Loucy (cell line): Measurements from ENCODE around the gene KLC1.

Source experiments
- H2AFZ ChIP-seq: fragments of 200-600 bp; sonication (generic); 2 replicates; pipeline ENCODE4 v1.6.0; 2016; ENCODE audit warnings: antibody characterized with exemption, mild to moderate bottlenecking, low read length, moderate library complexity
- H3F3A ChIP-seq: fragments of 200-600 bp; 2 replicates; pipeline ENCODE4 v1.6.0; 2016; ENCODE audit warnings: antibody characterized with exemption, low read depth, mild to moderate bottlenecking
- H3K27me3 ChIP-seq: fragments of 200-600 bp; sonication (generic); 2 replicates; pipeline ENCODE4 v1.6.1; 2014; ENCODE audit warnings: low read length, mild to moderate bottlenecking; ENCODE audit not compliant: insufficient read depth, poor library complexity, severe bottlenecking
- H3K36me3 ChIP-seq: fragments of 200-600 bp; sonication (generic); 2 replicates; pipeline ENCODE4 v1.6.1; 2016; ENCODE audit warnings: low read length; ENCODE audit not compliant: insufficient read depth
- H3K4me1 ChIP-seq: fragments of 200-600 bp; sonication (generic); 2 replicates; pipeline ENCODE4 v1.5.1; 2014; ENCODE audit warnings: low read length, mild to moderate bottlenecking; ENCODE audit not compliant: insufficient read depth, poor library complexity, severe bottlenecking
- H3K4me2 ChIP-seq: fragments of 200-600 bp; sonication (generic); 2 replicates; pipeline ENCODE4 v1.6.0; 2014; ENCODE audit warnings: antibody characterized with exemption, low read length, low read depth, mild to moderate bottlenecking; ENCODE audit not compliant: poor library complexity, severe bottlenecking
- H3K4me3 ChIP-seq: fragments of 200-600 bp; sonication (generic); 2 replicates; pipeline ENCODE4 v1.5.1; 2014; ENCODE audit warnings: low read length, mild to moderate bottlenecking, mixed read lengths; ENCODE audit not compliant: poor library complexity, severe bottlenecking
- H3K79me2 ChIP-seq: fragments of 200-600 bp; sonication (generic); 2 replicates; pipeline ENCODE4 v1.6.1; 2014; ENCODE audit warnings: low read length; ENCODE audit not compliant: insufficient read depth
- H3K9ac ChIP-seq: fragments of 200-600 bp; sonication (generic); 2 replicates; pipeline ENCODE4 v1.6.0; 2014; ENCODE audit warnings: mild to moderate bottlenecking, low read depth, low read length, moderate library complexity; ENCODE audit not compliant: poor library complexity, severe bottlenecking
- H3K9me2 ChIP-seq: fragments of 200-600 bp; sonication (generic); replicated peaks from 2 replicates; pipeline ENCODE4 v1.6.1; 2016; ENCODE audit warnings: low read depth, low read length, mixed read lengths
- H3K9me3 ChIP-seq: fragments of 200-600 bp; sonication (generic); 2 replicates; pipeline ENCODE4 v1.6.1; 2014; ENCODE audit warnings: mild to moderate bottlenecking, antibody characterized with exemption, low read length, low read depth; ENCODE audit not compliant: insufficient read depth
- H4K20me1 ChIP-seq: fragments of 200-600 bp; sonication (generic); 2 replicates; pipeline ENCODE4 v1.6.0; 2014; ENCODE audit warnings: antibody characterized with exemption, low read length, mild to moderate bottlenecking; ENCODE audit not compliant: insufficient read depth, poor library complexity, severe bottlenecking
- EZH2phosphoT487 ChIP-seq: fragments of 200-600 bp; IDR thresholded peaks from 2 replicates; pipeline ENCODE4 v1.6.1; 2018; ENCODE audit warnings: antibody characterized with exemption, mild to moderate bottlenecking, moderate library complexity, borderline replicate concordance
- TF ChIP-seq, protein P1 (sequence below): fragments of 200-600 bp; sonication (generic); conservative IDR thresholded peaks from 2 replicates; pipeline ENCODE4 v1.5.1; 2014; ENCODE audit warnings: mild to moderate bottlenecking, antibody characterized with exemption, low read length

KLC1 gene

DNA sequence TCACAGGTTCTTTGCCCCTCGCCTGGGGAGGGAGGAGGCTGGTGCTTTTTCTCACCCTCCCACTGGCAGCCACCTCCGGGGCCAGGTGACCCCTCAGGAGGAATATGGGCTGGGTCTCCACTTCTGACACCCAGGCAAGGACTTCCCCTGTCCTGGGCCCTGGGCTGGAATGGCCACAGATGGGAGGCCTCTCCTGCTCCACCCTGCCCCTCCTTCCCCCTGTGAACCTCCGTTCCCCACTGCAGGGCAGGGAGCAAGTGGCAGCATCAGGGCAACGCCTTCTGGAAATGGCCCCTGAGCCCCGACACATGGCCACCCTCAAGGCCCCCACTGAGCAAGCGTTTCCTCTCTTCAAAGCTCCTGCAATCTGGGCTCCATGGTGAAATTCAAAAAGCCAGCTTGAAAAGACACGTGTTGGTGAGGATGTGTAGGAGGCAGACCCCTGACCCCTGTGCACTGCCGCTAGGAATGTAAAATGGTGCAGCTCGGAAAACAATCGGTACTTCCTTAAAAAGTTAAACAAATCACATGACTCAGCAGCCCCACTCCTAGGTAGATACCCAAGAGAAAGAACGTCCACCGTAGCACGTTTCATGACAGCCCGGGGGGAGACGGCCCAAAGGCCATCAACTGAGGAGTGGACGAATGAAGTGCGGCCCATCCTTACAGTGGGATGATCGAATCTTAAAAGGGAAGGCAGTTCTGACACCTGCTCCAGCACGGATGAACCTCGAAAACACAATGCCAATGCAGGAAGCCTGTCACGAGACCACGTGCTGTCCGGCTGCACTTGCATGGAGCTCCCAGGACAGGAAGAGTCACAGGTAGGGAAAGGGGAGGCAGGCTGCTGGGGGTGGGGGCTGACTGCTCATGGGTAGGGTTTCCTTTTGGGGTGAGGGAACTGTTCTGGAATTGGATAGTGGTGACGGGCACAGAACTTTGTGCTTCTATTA is 74.7 kb downstream of the KLC1 start:
- no peak overlapping the region for H3K9ac ChIP-seq
- no peaks in the 10 kb centered on the region for H3F3A ChIP-seq
- H3K27me3 ChIP-seq: no peaks in the 10 kb centered on the region
- no peaks in the 10 kb centered on the region for H3K9me3 ChIP-seq
- TF ChIP-seq, protein P1, sequence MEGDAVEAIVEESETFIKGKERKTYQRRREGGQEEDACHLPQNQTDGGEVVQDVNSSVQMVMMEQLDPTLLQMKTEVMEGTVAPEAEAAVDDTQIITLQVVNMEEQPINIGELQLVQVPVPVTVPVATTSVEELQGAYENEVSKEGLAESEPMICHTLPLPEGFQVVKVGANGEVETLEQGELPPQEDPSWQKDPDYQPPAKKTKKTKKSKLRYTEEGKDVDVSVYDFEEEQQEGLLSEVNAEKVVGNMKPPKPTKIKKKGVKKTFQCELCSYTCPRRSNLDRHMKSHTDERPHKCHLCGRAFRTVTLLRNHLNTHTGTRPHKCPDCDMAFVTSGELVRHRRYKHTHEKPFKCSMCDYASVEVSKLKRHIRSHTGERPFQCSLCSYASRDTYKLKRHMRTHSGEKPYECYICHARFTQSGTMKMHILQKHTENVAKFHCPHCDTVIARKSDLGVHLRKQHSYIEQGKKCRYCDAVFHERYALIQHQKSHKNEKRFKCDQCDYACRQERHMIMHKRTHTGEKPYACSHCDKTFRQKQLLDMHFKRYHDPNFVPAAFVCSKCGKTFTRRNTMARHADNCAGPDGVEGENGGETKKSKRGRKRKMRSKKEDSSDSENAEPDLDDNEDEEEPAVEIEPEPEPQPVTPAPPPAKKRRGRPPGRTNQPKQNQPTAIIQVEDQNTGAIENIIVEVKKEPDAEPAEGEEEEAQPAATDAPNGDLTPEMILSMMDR: no peak
- TF ChIP-seq EZH2phosphoT487: no peak
- no peak overlapping the region for H3K4me3 ChIP-seq
- H3K9me2 ChIP-seq: no peaks in the 10 kb centered on the region
- H2AFZ ChIP-seq: no peak overlapping the region
- H4K20me1 ChIP-seq: no peaks in the 10 kb centered on the region
- H3K4me2 ChIP-seq: no peak overlapping the region
- no peaks in the 10 kb centered on the region for H3K79me2 ChIP-seq
- peaks cover 79% of the 10 kb centered on the region; the same call in 1 of the 2 replicates for H3K36me3 ChIP-seq
- H3K4me1 ChIP-seq: no peaks in the 10 kb centered on the region

GRCh38 chr14:103704708-103705107 is 75.7 kb downstream of the KLC1 start:
- H2AFZ ChIP-seq: no peak overlapping the region
- no peak overlapping the region for H3K9ac ChIP-seq
- peaks cover 70% of the 10 kb centered on the region; the same call in 1 of the 2 replicates for H3K36me3 ChIP-seq
- H4K20me1 ChIP-seq: no peaks in the 10 kb centered on the region
- no peaks in the 10 kb centered on the region for H3F3A ChIP-seq
- no peaks in the 10 kb centered on the region for H3K79me2 ChIP-seq
- H3K9me3 ChIP-seq: no peaks in the 10 kb centered on the region
- no peaks in the 10 kb centered on the region for H3K27me3 ChIP-seq
- H3K4me3 ChIP-seq: no peak overlapping the region
- H3K9me2 ChIP-seq: no peaks in the 10 kb centered on the region
- TF ChIP-seq, protein P1: no peak
- TF ChIP-seq EZH2phosphoT487: no peak
- H3K4me1 ChIP-seq: no peaks in the 10 kb centered on the region
- no peak overlapping the region for H3K4me2 ChIP-seq

- Histone ChIP-seq H3K4me3 (no peak overlapping the region), H4K20me1 (no peaks in the 10 kb centered on the region), H3K4me1 (no peaks in the 10 kb centered on the region), H3K36me3 (peaks cover 66% of the 10 kb centered on the region; the same call in 1 of the 2 replicates), H3K9me2 (no peaks in the 10 kb centered on the region), H3K9me3 (no peaks in the 10 kb centered on the region), H2AFZ (no peak overlapping the region), H3F3A (no peaks in the 10 kb centered on the region), H3K79me2 (no peaks in the 10 kb centered on the region), H3K27me3 (no peaks in the 10 kb centered on the region), H3K4me2 (no peak overlapping the region), H3K9ac (no peak overlapping the region)
- no peak for TF ChIP-seq EZH2phosphoT487
- TF ChIP-seq, protein P1: no peak
Observed at GRCh38 chr14:103705118-103705503, 76.1 kb downstream of the KLC1 start.
